Glutamatergic neuron (in vitro differentiated cells): ENCODE data around the gene ITPK1. TPM values are rescaled to one million over a fixed set of nuclear protein-coding genes. Genes with fewer than 3 reads are reported as not detected.

ENCODE experiments used
- DNase-seq: peaks from one replicate; pipeline ENCODE4 v3.0.0; 2022
- H3K27ac Mint-ChIP-seq: one replicate; pipeline ENCODE4 v1.8.0; 2020; ENCODE audit warnings: mild to moderate bottlenecking, mixed read lengths, inconsistent platforms; ENCODE audit not compliant: unreplicated experiment
- H3K27me3 Mint-ChIP-seq: one replicate; pipeline ENCODE4 v1.8.0; 2020; ENCODE audit warnings: mild to moderate bottlenecking, moderate library complexity, mixed read lengths, inconsistent platforms; ENCODE audit not compliant: unreplicated experiment
- H3K36me3 Mint-ChIP-seq: one replicate; pipeline ENCODE4 v1.8.0; 2020; ENCODE audit warnings: mild to moderate bottlenecking, mixed read lengths, inconsistent platforms; ENCODE audit not compliant: unreplicated experiment
- H3K4me1 Mint-ChIP-seq: one replicate; pipeline ENCODE4 v1.8.0; 2020; ENCODE audit warnings: mild to moderate bottlenecking, low read depth, mixed read lengths, inconsistent platforms; ENCODE audit not compliant: unreplicated experiment
- H3K4me3 Mint-ChIP-seq: one replicate; pipeline ENCODE4 v1.8.0; 2020; ENCODE audit warnings: mild to moderate bottlenecking, mixed read lengths, inconsistent platforms; ENCODE audit not compliant: unreplicated experiment
- H3K9me3 Mint-ChIP-seq: one replicate; pipeline ENCODE4 v1.8.0; 2020; ENCODE audit warnings: mild to moderate bottlenecking, moderate library complexity, mixed read lengths, inconsistent platforms; ENCODE audit not compliant: unreplicated experiment
- total RNA-seq: library from RNA; stranded (reverse); fragmentation: NEBNext Ultra II Directional; extraction: Animal tissue kit (Norgen Biotek cat#: 25700); gene quantifications from one replicate; pipeline ENCODE4 v1.2.1, GENCODE V29; 2021; ENCODE audit not compliant: unreplicated experiment
- TF ChIP-seq, protein P1 (sequence below): fragments of 200-600 bp; sonication (generic); IDR thresholded peaks from one replicate; pipeline ENCODE4 v1.5.0; 2021; ENCODE audit not compliant: partially characterized antibody, unreplicated experiment

The ITPK1 gene
- total RNA-seq, 1 donor from 2014 or later: 132 TPM

- Mint-ChIP-seq H3K9me3 (peaks cover 29% of the 10 kb centered on the region), H3K4me3 (peak overlapping the region; percentile 57), H3K27ac (peak overlapping the region; percentile 96), H3K27me3 (peaks cover 30% of the 10 kb centered on the region), H3K4me1 (peaks cover 69% of the 10 kb centered on the region), H3K36me3 (peaks cover 4% of the 10 kb centered on the region)
- no peak for DNase-seq
- TF ChIP-seq, protein P1, sequence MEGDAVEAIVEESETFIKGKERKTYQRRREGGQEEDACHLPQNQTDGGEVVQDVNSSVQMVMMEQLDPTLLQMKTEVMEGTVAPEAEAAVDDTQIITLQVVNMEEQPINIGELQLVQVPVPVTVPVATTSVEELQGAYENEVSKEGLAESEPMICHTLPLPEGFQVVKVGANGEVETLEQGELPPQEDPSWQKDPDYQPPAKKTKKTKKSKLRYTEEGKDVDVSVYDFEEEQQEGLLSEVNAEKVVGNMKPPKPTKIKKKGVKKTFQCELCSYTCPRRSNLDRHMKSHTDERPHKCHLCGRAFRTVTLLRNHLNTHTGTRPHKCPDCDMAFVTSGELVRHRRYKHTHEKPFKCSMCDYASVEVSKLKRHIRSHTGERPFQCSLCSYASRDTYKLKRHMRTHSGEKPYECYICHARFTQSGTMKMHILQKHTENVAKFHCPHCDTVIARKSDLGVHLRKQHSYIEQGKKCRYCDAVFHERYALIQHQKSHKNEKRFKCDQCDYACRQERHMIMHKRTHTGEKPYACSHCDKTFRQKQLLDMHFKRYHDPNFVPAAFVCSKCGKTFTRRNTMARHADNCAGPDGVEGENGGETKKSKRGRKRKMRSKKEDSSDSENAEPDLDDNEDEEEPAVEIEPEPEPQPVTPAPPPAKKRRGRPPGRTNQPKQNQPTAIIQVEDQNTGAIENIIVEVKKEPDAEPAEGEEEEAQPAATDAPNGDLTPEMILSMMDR: no peak
Measured at GRCh38 chr14:93010130-93010499, 105.6 kb downstream of the ITPK1 start.

GRCh38 chr14:93009471-93010129 is 106.1 kb downstream of the ITPK1 start:
- H3K27me3 Mint-ChIP-seq: peaks cover 31% of the 10 kb centered on the region
- TF ChIP-seq, protein P1: no peak
- DNase-seq: peak; percentile 68
- peaks cover 27% of the 10 kb centered on the region for H3K9me3 Mint-ChIP-seq
- H3K4me1 Mint-ChIP-seq: peaks cover 73% of the 10 kb centered on the region
- H3K36me3 Mint-ChIP-seq: peaks cover under 1% of the 10 kb centered on the region
- H3K4me3 Mint-ChIP-seq: peak overlapping the region; percentile 25
- peak overlapping the region; percentile 96 for H3K27ac Mint-ChIP-seq

DNA sequence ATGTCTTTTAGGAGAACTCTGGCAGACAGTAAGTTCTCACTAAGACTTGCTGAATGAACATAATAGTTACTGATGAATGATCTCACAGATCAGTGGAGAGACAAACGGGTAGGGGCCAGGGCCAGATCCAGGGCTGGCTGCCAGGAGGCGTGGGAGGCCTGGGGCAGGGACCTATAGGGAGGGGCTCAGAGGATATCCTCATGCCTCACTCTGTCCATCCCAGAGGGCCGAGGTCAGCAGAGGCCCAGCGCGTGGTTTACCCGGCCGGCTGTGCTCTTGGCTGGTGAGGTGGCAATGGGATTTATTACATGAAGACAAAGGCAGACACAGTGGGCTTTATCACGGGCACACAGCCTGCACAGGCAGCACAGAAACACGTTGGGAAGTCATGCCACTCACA is 107.3 kb downstream of the ITPK1 start:
- H3K4me1 Mint-ChIP-seq: peaks cover 72% of the 10 kb centered on the region

GRCh38 chr14:93007225-93007997 is 108.3 kb downstream of the ITPK1 start:
- TF ChIP-seq, protein P1: no peak
- Mint-ChIP-seq H3K4me3 (peak overlapping the region; percentile 34), H3K36me3 (no peaks in the 10 kb centered on the region), H3K27ac (peak overlapping the region; percentile 85), H3K4me1 (peaks cover 64% of the 10 kb centered on the region), H3K9me3 (peaks cover 25% of the 10 kb centered on the region), H3K27me3 (peaks cover 33% of the 10 kb centered on the region)
- DNase-seq: no peak

More for the DNA sequence above, 107.3 kb downstream of the ITPK1 start:
- H3K27me3 Mint-ChIP-seq: peaks cover 29% of the 10 kb centered on the region
- peaks cover 22% of the 10 kb centered on the region for H3K9me3 Mint-ChIP-seq
- TF ChIP-seq, protein P1: no peak
- no peaks in the 10 kb centered on the region for H3K36me3 Mint-ChIP-seq
- peak overlapping the region; percentile 66 for H3K27ac Mint-ChIP-seq
- peak overlapping the region; percentile 48 for H3K4me3 Mint-ChIP-seq
- DNase-seq: no peak

- peaks cover 25% of the 10 kb centered on the region for H3K9me3 Mint-ChIP-seq
- H3K4me3 Mint-ChIP-seq: peak overlapping the region; percentile 38
- DNase-seq: no peak
- H3K4me1 Mint-ChIP-seq: peaks cover 58% of the 10 kb centered on the region
- H3K36me3 Mint-ChIP-seq: no peaks in the 10 kb centered on the region
- peaks cover 30% of the 10 kb centered on the region for H3K27me3 Mint-ChIP-seq
- TF ChIP-seq, protein P1: no peak
- peak overlapping the region; percentile 86 for H3K27ac Mint-ChIP-seq
Measured at GRCh38 chr14:93006567-93007051, 109.1 kb downstream of the ITPK1 start.
